ENCODE data around the gene ABHD8.

DNA sequence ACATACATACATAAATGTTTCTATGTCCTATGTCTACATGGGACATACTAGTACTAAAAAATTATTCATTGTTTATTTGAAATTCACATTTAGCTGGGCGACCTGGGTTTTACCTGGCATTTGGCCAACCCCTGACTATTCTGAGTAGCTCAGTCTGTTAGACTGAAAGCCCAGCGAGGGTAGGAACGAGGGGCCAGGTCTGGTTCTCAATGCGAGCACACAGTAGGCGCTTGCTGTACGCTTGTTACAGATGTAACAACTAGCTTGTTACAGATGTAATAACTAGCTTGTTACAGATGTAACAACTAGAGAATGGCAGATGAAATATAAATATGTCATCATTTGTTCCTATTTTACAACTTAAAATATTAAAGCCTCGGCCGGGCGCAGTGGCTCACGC is 32.4 kb upstream of the ABHD8 start:
- no peak for TF ChIP-seq POLR2A (IDR thresholded peaks at IDR 0.05)
- TF ChIP-seq CTCF (IDR thresholded peaks at IDR 0.05), result no peak
- TF ChIP-seq POLR2AphosphoS5 (IDR thresholded peaks at IDR 0.05), result no peak
